Naive thymus-derived CD4-positive, alpha-beta T cell (primary cell): ENCODE measurements around the gene THSD4. TPM values are rescaled to one million over a fixed set of nuclear protein-coding genes. Genes with fewer than 3 reads are reported as not detected.
"Not testable (repeated sequence)": the region's sequence is repeated elsewhere in the genome, so short reads cannot be mapped to it uniquely, and the experiment has no call there.

Experiments
- ATAC-seq: fragments of 150-1000 bp; cut with Tn5 transposase; 2 replicates; pipeline ENCODE4 v1.10.0; 2021; ENCODE audit warnings: mild to moderate bottlenecking, moderate library complexity
- CTCF ChIA-PET: fragments of 350-600 bp; sonication (Branson Sonifier 250); formaldehyde crosslinking; loops from one replicate; lab custom pipeline; 2021; ENCODE audit warnings: antibody characterized with exemption; lab: Charles Lee
- POLR2A ChIA-PET: fragments of 350-600 bp; sonication (Branson Sonifier 250); formaldehyde crosslinking; loops from one replicate; lab custom pipeline; 2021; ENCODE audit warnings: antibody characterized with exemption, inconsistent platforms; lab: Charles Lee
- DNase-seq, 9 donors: peaks; one replicate each; pipeline versions ENCODE4 v3.0.0 to v3.0.0-alpha.2; 2020 to 2022; ENCODE audit warnings: mixed read lengths in 1 of 9
- H3K27ac ChIP-seq: one replicate; pipeline ENCODE4 v1.7.0; 2013; ENCODE audit warnings: mild to moderate bottlenecking, low read depth, low read length, moderate library complexity
- H3K27me3 ChIP-seq, 2 donors: one replicate each; pipeline ENCODE4 v1.7.0; 2013; ENCODE audit warnings: low read length in 2 of 2, mild to moderate bottlenecking in 2 of 2, moderate library complexity in 2 of 2; ENCODE audit not compliant: control insufficient read depth in 2 of 2, insufficient read depth in 2 of 2
- H3K36me3 ChIP-seq, 3 experiments: 1 replicate in 2 of 3; 2 replicates in 1 of 3; pipeline ENCODE4 v1.7.0; 2013; ENCODE audit warnings: low read length in 3 of 3, mild to moderate bottlenecking in 3 of 3, moderate library complexity in 1 of 3; ENCODE audit not compliant: insufficient read depth in 3 of 3, control insufficient read depth in 2 of 3
- H3K4me1 ChIP-seq, 2 donors: one replicate each; pipeline ENCODE4 v1.7.0; 2013; ENCODE audit warnings: low read length in 2 of 2, mild to moderate bottlenecking in 2 of 2, moderate library complexity in 1 of 2; ENCODE audit not compliant: control insufficient read depth in 2 of 2, insufficient read depth in 2 of 2
- H3K4me3 ChIP-seq: 2 replicates; pipeline ENCODE4 v1.7.0; 2013; ENCODE audit warnings: mild to moderate bottlenecking, low read length
- H3K9me3 ChIP-seq, 3 experiments: 1 replicate in 2 of 3; 2 replicates in 1 of 3; pipeline ENCODE4 v1.7.0; 2013; ENCODE audit warnings: low read length in 3 of 3; ENCODE audit not compliant: control insufficient read depth in 2 of 3
- H3K27ac Mint-ChIP-seq, 9 donors: one replicate each; pipeline ENCODE4 v1.8.0; 2020 to 2022; ENCODE audit warnings: mixed read lengths in 9 of 9, mild to moderate bottlenecking in 8 of 9, moderate library complexity in 5 of 9, inconsistent platforms in 2 of 9
- H3K27me3 Mint-ChIP-seq, 5 donors: one replicate each; pipeline ENCODE4 v1.8.0; 2021 to 2022; ENCODE audit warnings: mixed read lengths in 5 of 5, mild to moderate bottlenecking in 1 of 5
- H3K36me3 Mint-ChIP-seq, 5 donors: one replicate each; pipeline ENCODE4 v1.8.0; 2020 to 2022; ENCODE audit warnings: mixed read lengths in 5 of 5, mild to moderate bottlenecking in 3 of 5, inconsistent platforms in 1 of 5
- H3K4me1 Mint-ChIP-seq, 7 donors: one replicate each; pipeline ENCODE4 v1.8.0; 2020 to 2022; ENCODE audit warnings: mixed read lengths in 7 of 7, mild to moderate bottlenecking in 3 of 7, inconsistent platforms in 1 of 7
- H3K4me3 Mint-ChIP-seq, 10 donors: one replicate each; pipeline ENCODE4 v1.8.0; 2020 to 2022; ENCODE audit warnings: mild to moderate bottlenecking in 10 of 10, mixed read lengths in 10 of 10, moderate library complexity in 6 of 10, inconsistent platforms in 2 of 10
- H3K9me3 Mint-ChIP-seq, 11 donors: one replicate each; pipeline ENCODE4 v1.8.0; 2020 to 2022; ENCODE audit warnings: mixed read lengths in 11 of 11, mild to moderate bottlenecking in 4 of 11, inconsistent platforms in 1 of 11, moderate library complexity in 1 of 11
- intact Hi-C, 2 donors: fragments of 100-400 bp; cut with micrococcal nuclease; formaldehyde crosslinking; loops; one replicate each; pipeline ENCODE4 v1.15.1; 2023
- polyA plus RNA-seq, 2 donors: library from polyadenylated mRNA; unstranded; fragments of 300-500 nt; fragmentation: Illumina TruSeq; gene quantifications; one replicate each; pipeline ENCODE4 v1.2.3, GENCODE V29; 2021
- total RNA-seq, 6 experiments: library from RNA in 5 of 6; stranded (reverse) in 5 of 6; gene quantifications; 1 replicate in 5 of 6; 2 replicates in 1 of 6; pipeline ENCODE4 v1.2.3 and lab custom pipeline; 2021 to 2026

The THSD4 gene
- total and polyA plus RNA-seq, 7 experiments from 2014 or later, result not detected

GRCh38 chr15:71261909-71262308 is 146.6 kb downstream of the THSD4 start:
- no peak overlapping the region for H3K27ac Mint-ChIP-seq
- H3K9me3 ChIP-seq, result no peaks in the 10 kb centered on the region
- CTCF ChIA-PET, result no interaction called here
- no peaks in the 10 kb centered on the region for H3K4me1 Mint-ChIP-seq
- ATAC-seq, result no peak
- H3K9me3 Mint-ChIP-seq, result peaks cover 0 to 14% (median 2%) of the 10 kb centered on the region in 11 donors
- no peak overlapping the region for H3K4me3 ChIP-seq
- no peak overlapping the region for H3K27ac ChIP-seq
- POLR2A ChIA-PET, result no interaction called here
- no peaks in the 10 kb centered on the region for H3K4me1 ChIP-seq
- H3K36me3 Mint-ChIP-seq, result peaks cover 0 to 6% (median 0%) of the 10 kb centered on the region in 5 donors
- H3K36me3 ChIP-seq, result no peaks in the 10 kb centered on the region
- no peaks in the 10 kb centered on the region for H3K27me3 ChIP-seq
- H3K27me3 Mint-ChIP-seq, result peaks cover 2 to 43% (median 15%) of the 10 kb centered on the region in 5 donors
- no peak overlapping the region for H3K4me3 Mint-ChIP-seq
- intact Hi-C loops, result no loop called here
- DNase-seq, result no peak

- ATAC-seq (no peak), DNase-seq (no peak)
- no peaks in the 10 kb centered on the region for H3K36me3 ChIP-seq
- POLR2A ChIA-PET, result interaction anchor here (0.6 to 0.7 kb wide), 2 partner anchors 20 to 416 kb away, joined by 3 to 4 read pairs; no protein-coding TSS in a partner anchor
- Mint-ChIP-seq H3K4me1 (no peaks in the 10 kb centered on the region), H3K27me3 (peaks cover 2 to 46% (median 15%) of the 10 kb centered on the region in 5 donors), H3K4me3 (no peak overlapping the region), H3K9me3 (peaks cover 0 to 14% (median 2%) of the 10 kb centered on the region in 11 donors), H3K27ac (no peak overlapping the region), H3K36me3 (peaks cover 0 to 6% (median 0%) of the 10 kb centered on the region in 5 donors)
- CTCF ChIA-PET, result no interaction called here
- intact Hi-C loops, result no loop called here
- no peak overlapping the region for H3K27ac ChIP-seq
- no peak overlapping the region for H3K4me3 ChIP-seq
- H3K4me1 ChIP-seq, result no peaks in the 10 kb centered on the region
- no peaks in the 10 kb centered on the region for H3K9me3 ChIP-seq
- no peaks in the 10 kb centered on the region for H3K27me3 ChIP-seq
These were observed 147.3 kb downstream of the THSD4 start for GRCh38 chr15:71262599-71262998.

- intact Hi-C loops, H3K4me3 Mint-ChIP-seq, H3K4me1 ChIP-seq, H3K27me3 ChIP-seq, H3K27ac ChIP-seq, H3K36me3 Mint-ChIP-seq, CTCF ChIA-PET, H3K9me3 ChIP-seq, DNase-seq, H3K27ac Mint-ChIP-seq, ATAC-seq, H3K4me3 ChIP-seq, H3K36me3 ChIP-seq, H3K4me1 Mint-ChIP-seq, POLR2A ChIA-PET: not testable (repeated sequence)
- Mint-ChIP-seq H3K27me3 (peaks cover 3 to 46% (median 13%) of the 10 kb centered on the region in 5 donors), H3K9me3 (peaks cover 0 to 16% (median 8%) of the 10 kb centered on the region in 11 donors)
These were observed 150.3 kb downstream of the THSD4 start for GRCh38 chr15:71265606-71266005.

GRCh38 chr15:71271327-71271726 is 156.1 kb downstream of the THSD4 start:
- ChIA-PET CTCF (no interaction called here), POLR2A (no interaction called here)
- peaks cover 0 to 3% (median 0%) of the 10 kb centered on the region in 5 donors for H3K36me3 Mint-ChIP-seq
- H3K9me3 Mint-ChIP-seq, result peaks cover 0 to 12% (median 4%) of the 10 kb centered on the region in 11 donors
- H3K27me3 Mint-ChIP-seq, result peaks cover 0 to 17% (median 3%) of the 10 kb centered on the region in 5 donors
- H3K4me1 Mint-ChIP-seq, result no peaks in the 10 kb centered on the region
- no peak overlapping the region for H3K4me3 ChIP-seq
- intact Hi-C loops, result no loop called here
- ATAC-seq (no peak), DNase-seq (no peak)
- no peak overlapping the region for H3K27ac Mint-ChIP-seq
- no peaks in the 10 kb centered on the region for H3K4me1 ChIP-seq
- H3K36me3 ChIP-seq, result no peaks in the 10 kb centered on the region
- no peaks in the 10 kb centered on the region for H3K9me3 ChIP-seq
- H3K27ac ChIP-seq, result no peak overlapping the region
- H3K4me3 Mint-ChIP-seq, result no peak overlapping the region
- H3K27me3 ChIP-seq, result no peaks in the 10 kb centered on the region

GRCh38 chr15:71272932-71273331 is 157.7 kb downstream of the THSD4 start:
- H3K36me3 ChIP-seq, result no peaks in the 10 kb centered on the region
- no peak overlapping the region for H3K27ac ChIP-seq
- no peaks in the 10 kb centered on the region for H3K27me3 ChIP-seq
- H3K9me3 Mint-ChIP-seq, result peaks cover 0 to 9% (median 1%) of the 10 kb centered on the region in 11 donors
- H3K4me1 Mint-ChIP-seq, result no peaks in the 10 kb centered on the region
- H3K27me3 Mint-ChIP-seq, result peaks cover 0 to 5% (median 0%) of the 10 kb centered on the region in 5 donors
- ChIA-PET CTCF (no interaction called here), POLR2A (interaction anchor here (0.6 kb wide), 1 partner anchor 19 kb away, joined by 3 read pairs; no protein-coding TSS in a partner anchor)
- H3K4me1 ChIP-seq, result no peaks in the 10 kb centered on the region
- ATAC-seq (no peak), DNase-seq (no peak)
- H3K4me3 Mint-ChIP-seq, result no peak overlapping the region
- H3K27ac Mint-ChIP-seq, result no peak overlapping the region
- no peak overlapping the region for H3K4me3 ChIP-seq
- intact Hi-C loops, result no loop called here
- no peaks in the 10 kb centered on the region for H3K36me3 Mint-ChIP-seq
- no peaks in the 10 kb centered on the region for H3K9me3 ChIP-seq

- H3K9me3 ChIP-seq, result no peaks in the 10 kb centered on the region
- no peaks in the 10 kb centered on the region for H3K27me3 ChIP-seq
- no peak for DNase-seq
- Mint-ChIP-seq H3K27ac (no peak overlapping the region), H3K4me1 (no peaks in the 10 kb centered on the region), H3K36me3 (no peaks in the 10 kb centered on the region), H3K4me3 (no peak overlapping the region), H3K27me3 (peaks cover 0 to 2% (median 0%) of the 10 kb centered on the region in 5 donors), H3K9me3 (peaks cover 0 to 5% (median 0%) of the 10 kb centered on the region in 11 donors)
- ChIA-PET CTCF (no interaction called here), POLR2A (interaction anchor here (0.6 kb wide), 1 partner anchor 18 kb away, joined by 3 read pairs; no protein-coding TSS in a partner anchor)
- H3K27ac ChIP-seq, result no peak overlapping the region
- no peak overlapping the region for H3K4me3 ChIP-seq
- H3K4me1 ChIP-seq, result no peaks in the 10 kb centered on the region
- H3K36me3 ChIP-seq, result no peaks in the 10 kb centered on the region
- intact Hi-C loops, result no loop called here
- no peak for ATAC-seq
These were observed 158.6 kb downstream of the THSD4 start for GRCh38 chr15:71273731-71274447.

- ChIA-PET POLR2A (no interaction called here), CTCF (no interaction called here)
- Mint-ChIP-seq H3K36me3 (no peaks in the 10 kb centered on the region), H3K9me3 (peaks cover 0 to 5% (median 0%) of the 10 kb centered on the region in 11 donors), H3K27me3 (peaks cover 0 to 2% (median 0%) of the 10 kb centered on the region in 5 donors), H3K4me3 (no peak overlapping the region), H3K4me1 (no peaks in the 10 kb centered on the region), H3K27ac (no peak overlapping the region)
- no peaks in the 10 kb centered on the region for H3K9me3 ChIP-seq
- ATAC-seq (no peak), DNase-seq (no peak)
- H3K4me1 ChIP-seq, result no peaks in the 10 kb centered on the region
- H3K27ac ChIP-seq, result no peak overlapping the region
- no peaks in the 10 kb centered on the region for H3K36me3 ChIP-seq
- intact Hi-C loops, result no loop called here
- H3K4me3 ChIP-seq, result no peak overlapping the region
- H3K27me3 ChIP-seq, result no peaks in the 10 kb centered on the region
These were observed 159.2 kb downstream of the THSD4 start for GRCh38 chr15:71274448-71274798.
